H9 (cell line): Measurements from ENCODE around the gene ERH. TPM values are rescaled to one million over a fixed set of nuclear protein-coding genes. Genes with fewer than 3 reads are reported as not detected.

Experiments used
- DNase-seq: peaks from one replicate; pipeline ENCODE4 v3.0.0-alpha.2; 2017
- H2AFZ ChIP-seq: one replicate; pipeline ENCODE4 v1.6.1; 2013; ENCODE audit warnings: mild to moderate bottlenecking, low read length, control low read depth, moderate library complexity
- H2AK5ac ChIP-seq: 2 replicates; pipeline ENCODE4 v1.6.1; 2013; ENCODE audit warnings: low read length, control low read depth, mixed read lengths; ENCODE audit not compliant: insufficient read length
- H2BK120ac ChIP-seq: one replicate; pipeline ENCODE4 v1.6.1; 2013; ENCODE audit warnings: low read depth, mild to moderate bottlenecking, low read length, control low read depth, inconsistent platforms; ENCODE audit not compliant: poor library complexity, severe bottlenecking
- H2BK12ac ChIP-seq: 2 replicates; pipeline ENCODE4 v1.6.1; 2013; ENCODE audit warnings: low read length, control low read depth, mixed read lengths, low read depth; ENCODE audit not compliant: insufficient read length
- H2BK15ac ChIP-seq: 2 replicates; pipeline ENCODE4 v1.6.1; 2013; ENCODE audit warnings: low read depth, low read length, control low read depth
- H2BK20ac ChIP-seq: one replicate; pipeline ENCODE4 v1.6.1; 2013; ENCODE audit warnings: low read depth, mild to moderate bottlenecking, low read length, control low read depth, inconsistent platforms; ENCODE audit not compliant: poor library complexity, severe bottlenecking
- H2BK5ac ChIP-seq: 2 replicates; pipeline ENCODE4 v1.6.1; 2013; ENCODE audit warnings: low read length, control low read depth, mixed read lengths; ENCODE audit not compliant: insufficient read length
- H3K14ac ChIP-seq: 2 replicates; pipeline ENCODE4 v1.6.1; 2013; ENCODE audit warnings: low read length, control low read depth; ENCODE audit not compliant: insufficient read depth
- H3K18ac ChIP-seq: 2 replicates; pipeline ENCODE4 v1.6.1; 2013; ENCODE audit warnings: low read depth, mild to moderate bottlenecking, mixed read lengths, low read length, control low read depth; ENCODE audit not compliant: insufficient read length
- H3K23ac ChIP-seq: 2 replicates; pipeline ENCODE4 v1.6.1; 2013; ENCODE audit warnings: low read length, control low read depth, mixed read lengths, low read depth; ENCODE audit not compliant: insufficient read length
- H3K23me2 ChIP-seq: 2 replicates; pipeline ENCODE4 v1.6.1; 2013; ENCODE audit warnings: low read depth, mild to moderate bottlenecking, mixed read lengths, low read length, control low read depth; ENCODE audit not compliant: insufficient read length, poor library complexity, severe bottlenecking
- H3K27ac ChIP-seq: 2 replicates; pipeline ENCODE4 v1.5.1; 2013; ENCODE audit warnings: low read length, control low read depth, mixed read lengths, low read depth; ENCODE audit not compliant: insufficient read length
- H3K27me3 ChIP-seq: 2 replicates; pipeline ENCODE4 v1.6.1; 2013; ENCODE audit warnings: low read length, control low read depth, inconsistent platforms; ENCODE audit not compliant: insufficient read depth
- H3K4ac ChIP-seq: 2 replicates; pipeline ENCODE4 v1.6.1; 2013; ENCODE audit warnings: low read depth, mild to moderate bottlenecking, control low read depth, inconsistent platforms, low read length, moderate library complexity
- H3K4me1 ChIP-seq: 2 replicates; pipeline ENCODE4 v1.6.1; 2013; ENCODE audit warnings: low read length, control low read depth, inconsistent platforms; ENCODE audit not compliant: insufficient read depth
- H3K4me2 ChIP-seq: 2 replicates; pipeline ENCODE4 v1.6.1; 2013; ENCODE audit warnings: low read length, control low read depth, mixed read lengths; ENCODE audit not compliant: insufficient read length, insufficient read depth
- H3K56ac ChIP-seq: 2 replicates; pipeline ENCODE4 v1.6.1; 2013; ENCODE audit warnings: low read depth, mild to moderate bottlenecking, mixed read lengths, low read length, control low read depth; ENCODE audit not compliant: insufficient read length
- H3K79me1 ChIP-seq: 2 replicates; pipeline ENCODE4 v1.6.1; 2013; ENCODE audit warnings: low read depth, mild to moderate bottlenecking, moderate library complexity, low read length, control low read depth, inconsistent platforms; ENCODE audit not compliant: insufficient read depth, poor library complexity, severe bottlenecking
- H3K79me2 ChIP-seq: 2 replicates; pipeline ENCODE4 v1.6.1; 2013; ENCODE audit warnings: low read length, control low read depth, inconsistent platforms; ENCODE audit not compliant: insufficient read depth
- H3K9ac ChIP-seq: 2 replicates; pipeline ENCODE4 v1.6.1; 2013; ENCODE audit warnings: low read length, control low read depth, mixed read lengths; ENCODE audit not compliant: insufficient read length; ENCODE audit errors: extremely low read depth
- H3K9me3 ChIP-seq: one replicate; pipeline ENCODE4 v1.6.1; 2013; ENCODE audit warnings: low read depth, low read length, inconsistent platforms; ENCODE audit not compliant: control insufficient read depth
- H3T11ph ChIP-seq: one replicate; pipeline ENCODE4 v1.6.1; 2013; ENCODE audit warnings: mild to moderate bottlenecking, low read length, control low read depth, inconsistent platforms
- H4K20me1 ChIP-seq: one replicate; pipeline ENCODE4 v1.6.1; 2013; ENCODE audit not compliant: control insufficient read depth, insufficient read length, insufficient read depth
- H4K5ac ChIP-seq: 2 replicates; pipeline ENCODE4 v1.6.1; 2013; ENCODE audit warnings: low read depth, mild to moderate bottlenecking, mixed read lengths, low read length, control low read depth; ENCODE audit not compliant: insufficient read length
- H4K8ac ChIP-seq: replicated peaks from 2 replicates; pipeline ENCODE4 v1.6.1; 2013; ENCODE audit warnings: low read length, control low read depth, mixed read lengths, low read depth; ENCODE audit not compliant: insufficient read length
- H4K91ac ChIP-seq: 2 replicates; pipeline ENCODE4 v1.6.1; 2013; ENCODE audit warnings: low read depth, mild to moderate bottlenecking, moderate library complexity, mixed read lengths, low read length, control low read depth; ENCODE audit not compliant: insufficient read length
- H3K27ac Mint-ChIP-seq, 3 experiments: 2 replicates in 2 of 3; 3 replicates in 1 of 3; pipeline ENCODE4 v1.8.0; 2020 to 2021; ENCODE audit warnings: mixed read lengths in 3 of 3, mild to moderate bottlenecking in 1 of 3, moderate library complexity in 1 of 3
- H3K27me3 Mint-ChIP-seq: 2 replicates; pipeline ENCODE4 v1.8.0; 2021; ENCODE audit warnings: low read depth, mild to moderate bottlenecking, moderate library complexity, mixed read lengths
- H3K36me3 Mint-ChIP-seq, 3 experiments: 2 replicates in 2 of 3; 3 replicates in 1 of 3; pipeline ENCODE4 v1.8.0; 2020 to 2021; ENCODE audit warnings: low read depth in 3 of 3, mixed read lengths in 3 of 3; ENCODE audit not compliant: insufficient read depth in 1 of 3
- H3K4me1 Mint-ChIP-seq, 2 experiments: 2 replicates each; pipeline ENCODE4 v1.8.0; 2020; ENCODE audit warnings: mixed read lengths in 2 of 2
- H3K4me3 Mint-ChIP-seq, 2 experiments: 2 replicates in 1 of 2; 3 replicates in 1 of 2; pipeline ENCODE4 v1.8.0; 2020 to 2021; ENCODE audit warnings: mild to moderate bottlenecking in 2 of 2, mixed read lengths in 2 of 2, moderate library complexity in 1 of 2
- H3K9me3 Mint-ChIP-seq, 2 experiments: 2 replicates in 1 of 2; 3 replicates in 1 of 2; pipeline ENCODE4 v1.8.0; 2020; ENCODE audit warnings: mild to moderate bottlenecking in 2 of 2, mixed read lengths in 2 of 2, moderate library complexity in 1 of 2
- CTCF ChIP-seq: fragments of 200-600 bp; sonication (generic); conservative IDR thresholded peaks from 3 replicates; pipeline ENCODE4 v1.8.0; 2021; ENCODE audit warnings: antibody characterized with exemption, mild to moderate bottlenecking
- total RNA-seq: library from RNA; stranded (reverse); gene quantifications from 2 replicates; pipeline ENCODE4 v1.2.1, GENCODE V29; 2021

Gene ERH
- total RNA-seq, 1 experiment from 2014 or later, result 443 TPM

DNA sequence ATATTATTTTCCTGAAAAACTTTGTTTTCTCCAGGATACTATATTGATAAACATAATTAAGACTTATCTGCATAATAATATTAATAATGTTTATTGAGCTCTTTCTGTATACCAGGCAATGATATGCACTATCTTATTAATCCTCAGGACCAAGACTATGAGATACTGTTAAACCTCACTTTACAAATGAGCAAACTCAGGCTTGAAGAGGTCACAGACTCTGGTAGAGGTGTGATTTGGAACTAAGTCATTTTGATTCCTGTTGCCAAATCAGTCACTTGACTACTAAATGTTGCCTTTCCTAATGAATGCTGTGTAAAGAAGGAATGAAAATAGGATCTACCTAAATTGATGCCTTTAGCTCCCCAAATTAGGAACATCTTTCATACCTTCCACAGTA is 7.7 kb upstream of the ERH start:
- Histone ChIP-seq H3K9ac (no peak overlapping the region), H3K4me1 (no peaks in the 10 kb centered on the region), H3K27ac (no peak overlapping the region), H4K91ac (no peak overlapping the region), H3K23me2 (no peaks in the 10 kb centered on the region), H3K79me1 (peaks cover 3% of the 10 kb centered on the region), H2AK5ac (no peak overlapping the region), H3K18ac (no peak overlapping the region), H4K5ac (no peak overlapping the region), H2BK5ac (no peak overlapping the region), H4K8ac (no peak overlapping the region), H3K23ac (no peak overlapping the region), H2AFZ (no peak overlapping the region), H3T11ph (no peak overlapping the region), H2BK20ac (no peak overlapping the region), H3K4me2 (no peak overlapping the region), H3K14ac (no peak overlapping the region), H4K20me1 (no peaks in the 10 kb centered on the region), H2BK12ac (no peak overlapping the region), H3K9me3 (no peaks in the 10 kb centered on the region), H2BK15ac (no peak overlapping the region), H3K4ac (no peak overlapping the region), H3K56ac (no peak overlapping the region), H3K27me3 (no peaks in the 10 kb centered on the region), H3K79me2 (peaks cover 3% of the 10 kb centered on the region; the same call in 1 of the 2 replicates), H2BK120ac (no peak overlapping the region)
- H3K27ac Mint-ChIP-seq, result no peak overlapping the region
- H3K27me3 Mint-ChIP-seq, result no peaks in the 10 kb centered on the region
- no peaks in the 10 kb centered on the region for H3K9me3 Mint-ChIP-seq
- TF ChIP-seq CTCF, result no peak
- no peak for DNase-seq
- H3K4me1 Mint-ChIP-seq, result peaks cover 3 to 5% of the 10 kb centered on the region in 2 experiments
- no peak overlapping the region for H3K4me3 Mint-ChIP-seq
- peaks cover 0 to 2% (median 0%) of the 10 kb centered on the region in 3 experiments; a peak in 1 of 7 replicates for H3K36me3 Mint-ChIP-seq
